Fibroblast of lung (primary cell): ENCODE data around the gene PLCXD1.

ENCODE experiments used
- CTCF ChIP-seq, 2 donors: IDR thresholded peaks in 1 of 2; conservative IDR thresholded peaks in 1 of 2; 1 replicate in 1 of 2; 2 replicates in 1 of 2; pipeline ENCODE4 v1.5.1; 2011 to 2012; ENCODE audit warnings: low read length in 2 of 2, control low read depth in 1 of 2, inconsistent platforms in 1 of 2, low read depth in 1 of 2, mild to moderate bottlenecking in 1 of 2
- EZH2 ChIP-seq: IDR thresholded peaks from 2 replicates; pipeline ENCODE4 v1.5.1; 2012; ENCODE audit warnings: low read length, control low read depth, mild to moderate bottlenecking; ENCODE audit errors: missing control alignments

GRCh38 chrX:334331-334891, 53.2 kb downstream of the PLCXD1 start:
- TF ChIP-seq CTCF (conservative IDR thresholded peaks at IDR 0.05 in 1 of 2, IDR thresholded peaks at IDR 0.05 in 1 of 2; ENCODE audit: low read depth in 1 of 2, low read length in 2 of 2) (no peak), EZH2 (no peak)
